A549 (cell line): ENCODE measurements around the gene GBA2. TPM values are rescaled to one million over a fixed set of nuclear protein-coding genes. Genes with fewer than 3 reads are reported as not detected.
A peak's percentile ranks its signal among the peaks of the same experiment; 100 is the strongest.

ENCODE experiments used
- ATAC-seq, 2 experiments: fragments of 200-7000 bp in 1 of 2; fragments of >200 bp in 1 of 2; cut with Nextera tagmentation in 1 of 2; cut with Tn5 transposase in 1 of 2; 3 replicates each; pipeline versions ENCODE4 v1.8.0 to v1.9.1; 2018 to 2020; ENCODE audit warnings: mild to moderate bottlenecking in 1 of 2, moderate library complexity in 1 of 2
- CTCF ChIA-PET: fragments of 300-600 bp; sonication (Branson Sonifier 250); formaldehyde crosslinking; extraction: SDS; loops from one replicate; lab custom pipeline; 2021; ENCODE audit warnings: antibody characterized with exemption, inconsistent platforms; lab: Yijun Ruan, JAX
- POLR2A ChIA-PET: fragments of 350-600 bp; formaldehyde crosslinking; extraction: SDS; loops from one replicate; lab custom pipeline; 2021; ENCODE audit warnings: antibody characterized with exemption, inconsistent platforms; lab: Yijun Ruan, JAX
- DNase-seq, 2 experiments: peaks; one replicate each; pipeline versions ENCODE4 v3.0.0 to v3.0.0-alpha.2; 2011 to 2016; ENCODE audit warnings: low read depth in 1 of 2, low spot score in 1 of 2
- FAIRE-seq: peaks from 2 replicates; lab custom pipeline; 2011; peaks lifted over from hg19 to GRCh38; lab: Jason Lieb, UNC
- H3K27ac ChIP-seq, 2 experiments: fragments of >200 bp; sonication (Bioruptor Twin); formaldehyde crosslinking; 3 replicates each; pipeline ENCODE4 v1.5.1; 2016 to 2017
- H3K4me1 ChIP-seq: fragments of >200 bp; sonication (Bioruptor Twin); formaldehyde crosslinking; 3 replicates; pipeline ENCODE4 v1.6.1; 2016
- H3K4me2 ChIP-seq: fragments of >200 bp; sonication (Bioruptor Twin); formaldehyde crosslinking; 3 replicates; pipeline ENCODE4 v1.6.1; 2016
- H3K4me3 ChIP-seq: fragments of >200 bp; sonication (Bioruptor Twin); formaldehyde crosslinking; 3 replicates; pipeline ENCODE4 v1.5.1; 2016
- H3K9me3 ChIP-seq: fragments of >200 bp; sonication (Bioruptor Twin); formaldehyde crosslinking; 3 replicates; pipeline ENCODE4 v1.6.1; 2016
- CEBPB ChIP-seq, 2 experiments: fragments of >200 bp in 1 of 2; sonication (Bioruptor Twin) in 1 of 2; formaldehyde crosslinking in 1 of 2; IDR thresholded peaks; 2 replicates each; pipeline ENCODE4 v1.6.1; 2012 to 2016
- E2F6 ChIP-seq: IDR thresholded peaks from 2 replicates; pipeline ENCODE4 v1.6.1; 2012; ENCODE audit warnings: low read depth, borderline replicate concordance
- ELK1 ChIP-seq: fragments of 150-350 bp; IDR thresholded peaks from 2 replicates; pipeline ENCODE4 v1.6.1; 2014; ENCODE audit warnings: low read depth, mild to moderate bottlenecking, low read length
- FOSB ChIP-seq: fragments of 250-450 bp; sonication (Bioruptor Pico); IDR thresholded peaks from 2 replicates; pipeline ENCODE4 v1.5.0; 2020; ENCODE audit warnings: mild to moderate bottlenecking, moderate library complexity
- FOXS1 ChIP-seq: fragments of 250-450 bp; sonication (Bioruptor Pico); IDR thresholded peaks from 2 replicates; pipeline ENCODE4 v1.5.0; 2020; ENCODE audit warnings: mild to moderate bottlenecking, moderate library complexity
- HDAC2 ChIP-seq: fragments of 200-600 bp; sonication (generic); IDR thresholded peaks from 2 replicates; pipeline ENCODE4 v1.6.1; 2016
- HOXB5 ChIP-seq: fragments of 250-450 bp; sonication (Bioruptor Pico); IDR thresholded peaks from 2 replicates; pipeline ENCODE4 v1.5.0; 2020; ENCODE audit warnings: mild to moderate bottlenecking, moderate library complexity
- JUNB ChIP-seq: fragments of >200 bp; sonication (Bioruptor Twin); formaldehyde crosslinking; IDR thresholded peaks from 2 replicates; pipeline ENCODE4 v1.6.1; 2016
- MAFK ChIP-seq: fragments of 450-650 bp; IDR thresholded peaks from 2 replicates; pipeline ENCODE4 v1.6.1; 2014; ENCODE audit not compliant: partially characterized antibody
- MYC ChIP-seq: IDR thresholded peaks from 2 replicates; pipeline ENCODE4 v1.6.1; 2012; ENCODE audit warnings: mild to moderate bottlenecking, inconsistent platforms, low read length, improper control_type of control experiment, borderline replicate concordance
- RNF2 ChIP-seq: fragments of 200-600 bp; sonication (generic); IDR thresholded peaks from 2 replicates; pipeline ENCODE4 v1.6.1; 2016; ENCODE audit warnings: low read depth, mild to moderate bottlenecking, antibody characterized with exemption, moderate library complexity, borderline replicate concordance
- TP53 ChIP-seq: fragments of 250-450 bp; sonication (Bioruptor Pico); IDR thresholded peaks from 2 replicates; pipeline ENCODE4 v1.5.0; 2021; ENCODE audit warnings: mild to moderate bottlenecking, moderate library complexity
- ZNF302 ChIP-seq: fragments of 250-450 bp; sonication (Bioruptor Pico); IDR thresholded peaks from 2 replicates; pipeline ENCODE4 v1.9.0; 2021; ENCODE audit warnings: inconsistent platforms, mild to moderate bottlenecking, moderate library complexity
- WGBS: methylation state at CpG from one replicate; pipeline ENCODE4 v1.1.6; 2017; ENCODE audit errors: missing lambda C conversion rate; 5-methylcytosine and 5-hydroxymethylcytosine counted together
- polyA plus RNA-seq, 4 experiments: library from polyadenylated mRNA; depleted of rRNA in 3 of 4; stranded (reverse); fragments of >200 nt; fragmentation: RNase III in 1 of 4; extraction: RNeasy Plus Mini Kit Qiagen cat#74134 plus additional on column Dnase treatment in 1 of 4; gene quantifications; 2 replicates in 3 of 4; 3 replicates in 1 of 4; pipeline ENCODE4 v1.2.3, GENCODE V29; 2011 to 2017
- TF ChIP-seq, protein P1 (sequence below): fragments of 250-450 bp; sonication (Bioruptor Pico); IDR thresholded peaks from 2 replicates; pipeline ENCODE4 v1.5.0; 2020; ENCODE audit warnings: low read depth, mild to moderate bottlenecking, moderate library complexity
- TF ChIP-seq, protein P2 (sequence below): IDR thresholded peaks from 2 replicates; pipeline ENCODE4 v1.6.1; 2012
- TF ChIP-seq, protein P3 (sequence below): fragments of 250-450 bp; sonication (Bioruptor Pico); IDR thresholded peaks from 2 replicates; pipeline ENCODE4 v1.5.0; 2021; ENCODE audit warnings: mild to moderate bottlenecking, moderate library complexity, borderline replicate concordance
- TF ChIP-seq, protein P4 (sequence below): fragments of 200-600 bp; sonication (generic); IDR thresholded peaks from 2 replicates; pipeline ENCODE4 v1.6.1; 2016; ENCODE audit warnings: antibody characterized with exemption, mild to moderate bottlenecking, moderate library complexity

The GBA2 gene
- polyA plus RNA-seq, 2 of the 4 experiments (the other 2 are of a cell fraction): 38.9 to 40.0 TPM

GRCh38 chr9:35758475-35759050, 9.5 kb upstream of the GBA2 start:
- H3K4me3 ChIP-seq: no peak overlapping the region; the same call in 2 of the 3 replicates
- H3K27ac ChIP-seq: peak overlapping the region in 1 of 2 experiments; percentile 97; a peak in 2 of 6 replicates
- CTCF ChIA-PET: interaction anchor here (0.7 to 1.8 kb wide), 5 partner anchors 9 to 123 kb away, joined by 3 to 5 read pairs (median 4); partner anchors contain the start of gene RGP1

DNA sequence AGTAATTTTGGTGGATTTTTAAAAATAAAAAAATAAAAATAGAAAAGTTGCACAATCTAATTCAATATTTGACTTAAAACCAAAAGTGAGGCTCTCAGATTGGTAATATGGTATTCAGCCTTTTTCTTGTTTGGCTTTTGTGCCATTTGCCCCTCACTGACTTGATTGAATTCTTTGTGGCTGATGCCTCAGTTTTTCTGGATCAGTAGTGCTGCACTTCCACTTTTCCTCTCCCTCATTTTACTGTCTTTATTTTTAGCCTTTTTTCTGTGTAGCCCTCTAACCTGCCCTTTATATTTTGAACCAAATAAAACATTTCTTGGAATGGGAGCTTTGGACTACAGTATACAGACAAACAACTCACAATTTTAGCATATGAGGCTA, 8.9 kb upstream of the GBA2 start:
- DNase-seq (no peak), FAIRE-seq (no peak), ATAC-seq (no peak)
- Histone ChIP-seq H3K4me2 (peak overlapping the region; percentile 76), H3K4me1 (peaks cover 16% of the 10 kb centered on the region), H3K4me3 (peak overlapping the region; percentile 83), H3K27ac (peak overlapping the region; percentile 95 to 97), H3K9me3 (no peaks in the 10 kb centered on the region)
- CTCF ChIA-PET: interaction anchor here (1.2 to 1.8 kb wide), 2 partner anchors 8 to 11 kb away, joined by 3 to 5 read pairs; partner anchors contain the start of gene RGP1
- POLR2A ChIA-PET: no interaction called here
- TF ChIP-seq TP53 (CRISPR knock-in tag): no peak
- no peak for TF ChIP-seq MYC
- TF ChIP-seq ZNF302: no peak
- no peak for TF ChIP-seq RNF2
- no peak for TF ChIP-seq HDAC2
- no peak for TF ChIP-seq FOSB (CRISPR knock-in tag)
- TF ChIP-seq, protein P1, sequence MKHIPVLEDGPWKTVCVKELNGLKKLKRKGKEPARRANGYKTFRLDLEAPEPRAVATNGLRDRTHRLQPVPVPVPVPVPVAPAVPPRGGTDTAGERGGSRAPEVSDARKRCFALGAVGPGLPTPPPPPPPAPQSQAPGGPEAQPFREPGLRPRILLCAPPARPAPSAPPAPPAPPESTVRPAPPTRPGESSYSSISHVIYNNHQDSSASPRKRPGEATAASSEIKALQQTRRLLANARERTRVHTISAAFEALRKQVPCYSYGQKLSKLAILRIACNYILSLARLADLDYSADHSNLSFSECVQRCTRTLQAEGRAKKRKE: no peak
- no peak for TF ChIP-seq FOXS1 (CRISPR knock-in tag)
- TF ChIP-seq CEBPB (IDR thresholded peaks at IDR 0.05): no peak
- TF ChIP-seq, protein P2, sequence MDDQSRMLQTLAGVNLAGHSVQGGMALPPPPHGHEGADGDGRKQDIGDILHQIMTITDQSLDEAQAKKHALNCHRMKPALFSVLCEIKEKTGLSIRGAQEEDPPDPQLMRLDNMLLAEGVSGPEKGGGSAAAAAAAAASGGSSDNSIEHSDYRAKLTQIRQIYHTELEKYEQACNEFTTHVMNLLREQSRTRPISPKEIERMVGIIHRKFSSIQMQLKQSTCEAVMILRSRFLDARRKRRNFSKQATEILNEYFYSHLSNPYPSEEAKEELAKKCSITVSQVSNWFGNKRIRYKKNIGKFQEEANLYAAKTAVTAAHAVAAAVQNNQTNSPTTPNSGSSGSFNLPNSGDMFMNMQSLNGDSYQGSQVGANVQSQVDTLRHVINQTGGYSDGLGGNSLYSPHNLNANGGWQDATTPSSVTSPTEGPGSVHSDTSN: no peak
- no peak for TF ChIP-seq E2F6
- TF ChIP-seq, protein P3, sequence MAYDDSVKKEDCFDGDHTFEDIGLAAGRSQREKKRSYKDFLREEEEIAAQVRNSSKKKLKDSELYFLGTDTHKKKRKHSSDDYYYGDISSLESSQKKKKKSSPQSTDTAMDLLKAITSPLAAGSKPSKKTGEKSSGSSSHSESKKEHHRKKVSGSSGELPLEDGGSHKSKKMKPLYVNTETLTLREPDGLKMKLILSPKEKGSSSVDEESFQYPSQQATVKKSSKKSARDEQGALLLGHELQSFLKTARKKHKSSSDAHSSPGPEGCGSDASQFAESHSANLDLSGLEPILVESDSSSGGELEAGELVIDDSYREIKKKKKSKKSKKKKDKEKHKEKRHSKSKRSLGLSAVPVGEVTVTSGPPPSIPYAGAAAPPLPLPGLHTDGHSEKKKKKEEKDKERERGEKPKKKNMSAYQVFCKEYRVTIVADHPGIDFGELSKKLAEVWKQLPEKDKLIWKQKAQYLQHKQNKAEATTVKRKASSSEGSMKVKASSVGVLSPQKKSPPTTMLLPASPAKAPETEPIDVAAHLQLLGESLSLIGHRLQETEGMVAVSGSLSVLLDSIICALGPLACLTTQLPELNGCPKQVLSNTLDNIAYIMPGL (CRISPR knock-in tag): no peak
- TF ChIP-seq HOXB5 (CRISPR knock-in tag): no peak

More at GRCh38 chr9:35758475-35759050, 9.5 kb upstream of the GBA2 start:
- no peak for FAIRE-seq
- no peak for DNase-seq
- peaks cover 16% of the 10 kb centered on the region for H3K4me1 ChIP-seq
- 68% methylated on average over 3 of the region's 3 CpGs for WGBS
- H3K4me2 ChIP-seq: peak overlapping the region; percentile 76
- POLR2A ChIA-PET: interaction anchor here (0.6 kb wide), 1 partner anchor 9 kb away, joined by 3 read pairs; no protein-coding TSS in a partner anchor
- TF ChIP-seq MAFK (no peak), ELK1 (no peak), FOSB (CRISPR knock-in tag) (no peak), JUNB (no peak)
- TF ChIP-seq, protein P1: no peak
- TF ChIP-seq, protein P4, sequence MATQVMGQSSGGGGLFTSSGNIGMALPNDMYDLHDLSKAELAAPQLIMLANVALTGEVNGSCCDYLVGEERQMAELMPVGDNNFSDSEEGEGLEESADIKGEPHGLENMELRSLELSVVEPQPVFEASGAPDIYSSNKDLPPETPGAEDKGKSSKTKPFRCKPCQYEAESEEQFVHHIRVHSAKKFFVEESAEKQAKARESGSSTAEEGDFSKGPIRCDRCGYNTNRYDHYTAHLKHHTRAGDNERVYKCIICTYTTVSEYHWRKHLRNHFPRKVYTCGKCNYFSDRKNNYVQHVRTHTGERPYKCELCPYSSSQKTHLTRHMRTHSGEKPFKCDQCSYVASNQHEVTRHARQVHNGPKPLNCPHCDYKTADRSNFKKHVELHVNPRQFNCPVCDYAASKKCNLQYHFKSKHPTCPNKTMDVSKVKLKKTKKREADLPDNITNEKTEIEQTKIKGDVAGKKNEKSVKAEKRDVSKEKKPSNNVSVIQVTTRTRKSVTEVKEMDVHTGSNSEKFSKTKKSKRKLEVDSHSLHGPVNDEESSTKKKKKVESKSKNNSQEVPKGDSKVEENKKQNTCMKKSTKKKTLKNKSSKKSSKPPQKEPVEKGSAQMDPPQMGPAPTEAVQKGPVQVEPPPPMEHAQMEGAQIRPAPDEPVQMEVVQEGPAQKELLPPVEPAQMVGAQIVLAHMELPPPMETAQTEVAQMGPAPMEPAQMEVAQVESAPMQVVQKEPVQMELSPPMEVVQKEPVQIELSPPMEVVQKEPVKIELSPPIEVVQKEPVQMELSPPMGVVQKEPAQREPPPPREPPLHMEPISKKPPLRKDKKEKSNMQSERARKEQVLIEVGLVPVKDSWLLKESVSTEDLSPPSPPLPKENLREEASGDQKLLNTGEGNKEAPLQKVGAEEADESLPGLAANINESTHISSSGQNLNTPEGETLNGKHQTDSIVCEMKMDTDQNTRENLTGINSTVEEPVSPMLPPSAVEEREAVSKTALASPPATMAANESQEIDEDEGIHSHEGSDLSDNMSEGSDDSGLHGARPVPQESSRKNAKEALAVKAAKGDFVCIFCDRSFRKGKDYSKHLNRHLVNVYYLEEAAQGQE: no peak
- no peak for ATAC-seq
- no peaks in the 10 kb centered on the region for H3K9me3 ChIP-seq
